ENCODE measurements around the gene ADAT1. TPM values are rescaled to one million over a fixed set of nuclear protein-coding genes. Genes with fewer than 3 reads are reported as not detected.

ADAT1 gene
- total RNA-seq, 1 experiment from 2014 or later: 44.2 TPM

DNA sequence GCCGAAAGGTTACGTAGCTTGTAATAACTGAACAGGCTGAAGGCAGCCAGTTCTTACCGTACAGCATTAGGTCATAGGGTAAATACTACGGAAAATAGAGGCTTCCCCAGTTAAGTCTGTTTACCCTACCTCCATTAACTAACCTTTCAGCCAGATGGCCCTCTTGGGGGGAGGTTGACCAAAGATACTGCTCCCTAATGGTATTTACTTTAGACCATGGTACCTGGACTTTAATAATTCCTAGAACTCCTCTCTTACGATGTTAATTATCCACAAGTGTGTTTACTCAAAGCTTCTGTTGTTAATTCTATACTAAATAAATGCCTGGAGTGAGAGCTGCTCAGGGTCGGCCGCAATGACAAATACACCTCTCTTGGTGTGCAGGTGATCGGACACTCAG, 9.8 kb upstream of the ADAT1 start:
- Histone ChIP-seq H3K9me2 (ENCODE audit: insufficient read depth) (no peaks in the 10 kb centered on the region), H3K4me3 (replicated peaks in 1 of 2; ENCODE audit: low read depth in 1 of 2, low read length in 2 of 2) (no peak overlapping the region), H3K27ac (ENCODE audit: low read depth, low read length) (no peak overlapping the region), H4K20me1 (ENCODE audit: insufficient read depth) (0 out of 2 replicates have a peak, but pooled peaks cover under 1% of the 10 kb centered on the region), H3K9ac (ENCODE audit: low read length) (no peak overlapping the region), H3K4me2 (ENCODE audit: low read length) (no peak overlapping the region), H3K9me3 (ENCODE audit: control insufficient read depth in 1 of 2, insufficient read depth in 1 of 2, low read depth in 1 of 2, low read length in 2 of 2) (no peaks in the 10 kb centered on the region), H3K4me1 (ENCODE audit: control insufficient read depth in 1 of 2, insufficient read depth in 2 of 2, low read length in 2 of 2) (no peaks in the 10 kb centered on the region), H3K27me3 (ENCODE audit: insufficient read depth, low read length) (no peaks in the 10 kb centered on the region), H3K79me2 (ENCODE audit: insufficient read depth, low read length) (peaks cover 11% of the 10 kb centered on the region), H2AFZ (ENCODE audit: low read depth, low read length, poor library complexity, severe bottlenecking) (no peak overlapping the region), H3K36me3 (ENCODE audit: control insufficient read depth in 1 of 2, insufficient read depth in 2 of 2, low read length in 2 of 2) (peaks cover 63 to 81% of the 10 kb centered on the region in 2 experiments)
- intact Hi-C loops (cut with micrococcal nuclease): no loop called here
- TF ChIP-seq ELF1 (IDR thresholded peaks at IDR 0.05; ENCODE audit: borderline replicate concordance, low read depth) (no peak), ZNF274 (IDR thresholded peaks at IDR 0.05; ENCODE audit: low read depth, low read length) (no peak), ZBTB33 (IDR thresholded peaks at IDR 0.05; ENCODE audit: extremely low read depth, insufficient replicate concordance, low read length) (no peak), JUND (IDR thresholded peaks at IDR 0.05) (no peak), POLR2A (IDR thresholded peaks at IDR 0.05; ENCODE audit: borderline replicate concordance, extremely low read depth, insufficient read depth, insufficient read length) (no peak), POLR2AphosphoS5 (IDR thresholded peaks at IDR 0.05; ENCODE audit: low read depth, low read length) (no peak), ZFX (IDR thresholded peaks at IDR 0.05) (no peak), SRF (IDR thresholded peaks at IDR 0.05; ENCODE audit: low read depth) (no peak), EZH2phosphoT487 (IDR thresholded peaks at IDR 0.05; ENCODE audit: borderline replicate concordance) (no peak), CEBPB (IDR thresholded peaks at IDR 0.05; ENCODE audit: low read depth) (no peak), REST (IDR thresholded peaks at IDR 0.05; ENCODE audit: low read depth) (no peak), YY1 (IDR thresholded peaks at IDR 0.05; ENCODE audit: extremely low read depth, insufficient replicate concordance, low read depth, low read length) (no peak), RAD21 (IDR thresholded peaks at IDR 0.05; ENCODE audit: low read depth) (no peak), FOSL1 (IDR thresholded peaks at IDR 0.05; ENCODE audit: low read depth) (no peak), SIN3A (IDR thresholded peaks at IDR 0.05; ENCODE audit: low read depth) (no peak), CBX3 (IDR thresholded peaks at IDR 0.05; ENCODE audit: low read depth) (no peak), EGR1 (IDR thresholded peaks at IDR 0.05; ENCODE audit: low read depth) (no peak), MAX (IDR thresholded peaks at IDR 0.05) (no peak)
- TF ChIP-seq, protein P1, sequence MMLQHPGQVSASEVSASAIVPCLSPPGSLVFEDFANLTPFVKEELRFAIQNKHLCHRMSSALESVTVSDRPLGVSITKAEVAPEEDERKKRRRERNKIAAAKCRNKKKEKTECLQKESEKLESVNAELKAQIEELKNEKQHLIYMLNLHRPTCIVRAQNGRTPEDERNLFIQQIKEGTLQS (IDR thresholded peaks at IDR 0.05): no peak
- ATAC-seq: no peak
- no TSS peak for BruUV-seq (replicated peaks)
- ChIA-PET RAD21 (ENCODE audit: low non-redundant PET in 1 of 2, low total read pairs in 2 of 2, uncharacterized antibody in 2 of 2, unreplicated experiment in 2 of 2) (no interaction called here), CTCF (no interaction called here), POLR2A (interaction anchor here (1.0 kb wide), 1 partner anchor 15 kb away, joined by 3 read pairs; the partner anchor contains the start of genes KARS1 and TERF2IP)
- DNase-seq (ENCODE audit: low read depth, low spot score): no peak
